ENCODE data around the gene GCKR.
"Not testable (repeated sequence)": the region's sequence is repeated elsewhere in the genome, so short reads cannot be mapped to it uniquely, and the experiment has no call there.

Gene GCKR

GRCh38 chr2:27518113-27518781 is 21.6 kb downstream of the GCKR start:
- no peaks in the 10 kb centered on the region for H3K4me1 ChIP-seq (ENCODE audit: insufficient read depth, low read length)
- H3K27ac ChIP-seq (ENCODE audit: low read length): no peak overlapping the region

GRCh38 chr2:27518782-27519113 is 22.1 kb downstream of the GCKR start:
- Histone ChIP-seq H3K9me3 (ENCODE audit: insufficient read depth, low read depth, low read length) (no peaks in the 10 kb centered on the region), H3K36me3 (ENCODE audit: insufficient read depth, low read depth, low read length) (no peaks in the 10 kb centered on the region), H3K9ac (ENCODE audit: low read depth, low read length) (no peak overlapping the region), H3K4me3 (ENCODE audit: low read length) (no peak overlapping the region), H3K27me3 (ENCODE audit: insufficient read depth, low read length) (no peaks in the 10 kb centered on the region), H3K27ac (ENCODE audit: low read length) (no peak overlapping the region), H3K4me1 (ENCODE audit: insufficient read depth, low read length) (no peaks in the 10 kb centered on the region)

More at GRCh38 chr2:27518113-27518781, 21.6 kb downstream of the GCKR start:
- Histone ChIP-seq H3K36me3 (ENCODE audit: insufficient read depth, low read depth, low read length) (no peaks in the 10 kb centered on the region), H3K27me3 (ENCODE audit: insufficient read depth, low read length) (no peaks in the 10 kb centered on the region), H3K9me3 (ENCODE audit: insufficient read depth, low read depth, low read length) (no peaks in the 10 kb centered on the region), H3K9ac (ENCODE audit: low read depth, low read length) (no peak overlapping the region), H3K4me3 (ENCODE audit: low read length) (no peak overlapping the region)

GRCh38 chr2:27520316-27520715 is 23.7 kb downstream of the GCKR start:
- Histone ChIP-seq H3K9me3 (ENCODE audit: insufficient read depth, low read depth, low read length) (no peaks in the 10 kb centered on the region), H3K27ac (ENCODE audit: low read length) (no peak overlapping the region), H3K4me1 (ENCODE audit: insufficient read depth, low read length) (no peaks in the 10 kb centered on the region), H3K9ac (ENCODE audit: low read depth, low read length) (no peak overlapping the region), H3K36me3 (ENCODE audit: insufficient read depth, low read depth, low read length) (no peaks in the 10 kb centered on the region), H3K27me3 (ENCODE audit: insufficient read depth, low read length) (no peaks in the 10 kb centered on the region), H3K4me3 (ENCODE audit: low read length) (no peak overlapping the region)

- Histone ChIP-seq H3K27ac (ENCODE audit: low read length) (no peak overlapping the region), H3K4me3 (ENCODE audit: low read length) (no peak overlapping the region), H3K36me3 (ENCODE audit: insufficient read depth, low read depth, low read length) (no peaks in the 10 kb centered on the region), H3K4me1 (ENCODE audit: insufficient read depth, low read length) (no peaks in the 10 kb centered on the region), H3K27me3 (ENCODE audit: insufficient read depth, low read length) (no peaks in the 10 kb centered on the region), H3K9ac (ENCODE audit: low read depth, low read length) (no peak overlapping the region), H3K9me3 (ENCODE audit: insufficient read depth, low read depth, low read length) (no peaks in the 10 kb centered on the region)
These were observed 25.8 kb downstream of the GCKR start for GRCh38 chr2:27522400-27522945.

GRCh38 chr2:27527182-27527581 is 30.5 kb downstream of the GCKR start:
- no peak overlapping the region for H3K9ac ChIP-seq (ENCODE audit: low read depth, low read length)
- H3K4me3 ChIP-seq (ENCODE audit: low read length): no peak overlapping the region
- no peaks in the 10 kb centered on the region for H3K27me3 ChIP-seq (ENCODE audit: insufficient read depth, low read length)
- no peaks in the 10 kb centered on the region for H3K9me3 ChIP-seq (ENCODE audit: insufficient read depth, low read depth, low read length)
- no peak overlapping the region for H3K27ac ChIP-seq (ENCODE audit: low read length)
- H3K36me3 ChIP-seq (ENCODE audit: insufficient read depth, low read depth, low read length): no peaks in the 10 kb centered on the region
- no peaks in the 10 kb centered on the region for H3K4me1 ChIP-seq (ENCODE audit: insufficient read depth, low read length)

- Histone ChIP-seq H3K4me3 (ENCODE audit: low read length) (no peak overlapping the region), H3K27me3 (ENCODE audit: insufficient read depth, low read length) (no peaks in the 10 kb centered on the region), H3K9ac (ENCODE audit: low read depth, low read length) (no peak overlapping the region), H3K36me3 (ENCODE audit: insufficient read depth, low read depth, low read length) (no peaks in the 10 kb centered on the region), H3K4me1 (ENCODE audit: insufficient read depth, low read length) (no peaks in the 10 kb centered on the region), H3K9me3 (ENCODE audit: insufficient read depth, low read depth, low read length) (no peaks in the 10 kb centered on the region), H3K27ac (ENCODE audit: low read length) (no peak overlapping the region)
These were observed 35.3 kb downstream of the GCKR start for GRCh38 chr2:27531983-27532382.

GRCh38 chr2:27537287-27537686 is 40.6 kb downstream of the GCKR start:
- Histone ChIP-seq H3K9ac (ENCODE audit: low read depth, low read length) (no peak overlapping the region), H3K27me3 (ENCODE audit: insufficient read depth, low read length) (peaks cover 4% of the 10 kb centered on the region; the same call in 1 of the 2 replicates), H3K4me3 (ENCODE audit: low read length) (no peak overlapping the region), H3K36me3 (ENCODE audit: insufficient read depth, low read depth, low read length) (no peaks in the 10 kb centered on the region), H3K9me3 (ENCODE audit: insufficient read depth, low read depth, low read length) (0 out of 2 replicates have a peak, but pooled peaks cover 6% of the 10 kb centered on the region), H3K27ac (ENCODE audit: low read length) (no peak overlapping the region), H3K4me1 (ENCODE audit: insufficient read depth, low read length) (no peaks in the 10 kb centered on the region)

- not testable (repeated sequence) for H3K9ac ChIP-seq (ENCODE audit: low read depth, low read length); H3K27ac ChIP-seq (ENCODE audit: low read length); H3K27me3 ChIP-seq (ENCODE audit: insufficient read depth, low read length); H3K9me3 ChIP-seq (ENCODE audit: insufficient read depth, low read depth, low read length); H3K4me1 ChIP-seq (ENCODE audit: insufficient read depth, low read length); H3K4me3 ChIP-seq (ENCODE audit: low read length); H3K36me3 ChIP-seq (ENCODE audit: insufficient read depth, low read depth, low read length)
These were observed 42.3 kb downstream of the GCKR start for GRCh38 chr2:27538839-27539450.

GRCh38 chr2:27539649-27540048 is 43.0 kb downstream of the GCKR start:
- H3K9me3 ChIP-seq (ENCODE audit: insufficient read depth, low read depth, low read length); H3K9ac ChIP-seq (ENCODE audit: low read depth, low read length); H3K4me3 ChIP-seq (ENCODE audit: low read length); H3K27ac ChIP-seq (ENCODE audit: low read length); H3K36me3 ChIP-seq (ENCODE audit: insufficient read depth, low read depth, low read length); H3K27me3 ChIP-seq (ENCODE audit: insufficient read depth, low read length); H3K4me1 ChIP-seq (ENCODE audit: insufficient read depth, low read length): not testable (repeated sequence)

GRCh38 chr2:27544143-27544821 is 47.6 kb downstream of the GCKR start:
- H3K27me3 ChIP-seq (ENCODE audit: insufficient read depth, low read length): no peaks in the 10 kb centered on the region
- peaks cover 12% of the 10 kb centered on the region for H3K9me3 ChIP-seq (ENCODE audit: insufficient read depth, low read depth, low read length)
- no peak overlapping the region for H3K4me3 ChIP-seq (ENCODE audit: low read length)
- no peak overlapping the region for H3K9ac ChIP-seq (ENCODE audit: low read depth, low read length)
- H3K36me3 ChIP-seq (ENCODE audit: insufficient read depth, low read depth, low read length): no peaks in the 10 kb centered on the region
- H3K4me1 ChIP-seq (ENCODE audit: insufficient read depth, low read length): no peaks in the 10 kb centered on the region
- H3K27ac ChIP-seq (ENCODE audit: low read length): no peak overlapping the region

GRCh38 chr2:27545348-27546141 is 48.9 kb downstream of the GCKR start:
- Histone ChIP-seq H3K9ac (ENCODE audit: low read depth, low read length) (no peak overlapping the region), H3K27ac (ENCODE audit: low read length) (no peak overlapping the region), H3K36me3 (ENCODE audit: insufficient read depth, low read depth, low read length) (no peaks in the 10 kb centered on the region), H3K4me3 (ENCODE audit: low read length) (no peak overlapping the region), H3K9me3 (ENCODE audit: insufficient read depth, low read depth, low read length) (peaks cover 12% of the 10 kb centered on the region), H3K27me3 (ENCODE audit: insufficient read depth, low read length) (no peaks in the 10 kb centered on the region), H3K4me1 (ENCODE audit: insufficient read depth, low read length) (no peaks in the 10 kb centered on the region)
